IPS-18c (cell line): ENCODE data around the gene FOXK2.

Experiments
- H3K4me3 ChIP-seq: 2 replicates; pipeline ENCODE4 v1.7.0; 2013; ENCODE audit warnings: low read depth, mild to moderate bottlenecking, low read length, moderate library complexity; ENCODE audit not compliant: insufficient read depth
- H3K9me3 ChIP-seq: one replicate; pipeline ENCODE4 v1.6.1; 2013; ENCODE audit warnings: mild to moderate bottlenecking, low read length, moderate library complexity; ENCODE audit not compliant: control insufficient read depth, insufficient read depth

The FOXK2 gene

GRCh38 chr17:82603981-82604448, 84.5 kb downstream of the FOXK2 start:
- Histone ChIP-seq H3K4me3 (no peak overlapping the region), H3K9me3 (no peaks in the 10 kb centered on the region)

GRCh38 chr17:82604532-82604931, 85.0 kb downstream of the FOXK2 start:
- H3K4me3 ChIP-seq = no peak overlapping the region
- no peaks in the 10 kb centered on the region for H3K9me3 ChIP-seq

- H3K4me3 ChIP-seq = no peak overlapping the region
- H3K9me3 ChIP-seq = no peaks in the 10 kb centered on the region
These were observed 86.5 kb downstream of the FOXK2 start for GRCh38 chr17:82605939-82606600.

GRCh38 chr17:82608816-82609215, 89.3 kb downstream of the FOXK2 start:
- Histone ChIP-seq H3K9me3 (no peaks in the 10 kb centered on the region), H3K4me3 (no peak overlapping the region)

- no peak overlapping the region for H3K4me3 ChIP-seq
- no peaks in the 10 kb centered on the region for H3K9me3 ChIP-seq
These were observed 90.1 kb downstream of the FOXK2 start for GRCh38 chr17:82609655-82610054.

GRCh38 chr17:82611140-82612058, 91.9 kb downstream of the FOXK2 start:
- Histone ChIP-seq H3K4me3 (no peak overlapping the region), H3K9me3 (no peaks in the 10 kb centered on the region)

GRCh38 chr17:82613283-82614094, 94.0 kb downstream of the FOXK2 start:
- Histone ChIP-seq H3K9me3 (no peaks in the 10 kb centered on the region), H3K4me3 (no peak overlapping the region)

GRCh38 chr17:82614095-82614631, 94.6 kb downstream of the FOXK2 start:
- H3K4me3 ChIP-seq = no peak overlapping the region

GRCh38 chr17:82615084-82616020, 95.8 kb downstream of the FOXK2 start:
- H3K9me3 ChIP-seq = no peaks in the 10 kb centered on the region
- H3K4me3 ChIP-seq = no peak overlapping the region

More at GRCh38 chr17:82614095-82614631, 94.6 kb downstream of the FOXK2 start:
- no peaks in the 10 kb centered on the region for H3K9me3 ChIP-seq

- no peak overlapping the region for H3K4me3 ChIP-seq
- H3K9me3 ChIP-seq = no peaks in the 10 kb centered on the region
These were observed 96.6 kb downstream of the FOXK2 start for GRCh38 chr17:82616021-82616711.

GRCh38 chr17:82619211-82619610, 99.7 kb downstream of the FOXK2 start:
- Histone ChIP-seq H3K9me3 (no peaks in the 10 kb centered on the region), H3K4me3 (no peak overlapping the region)

- Histone ChIP-seq H3K9me3 (no peaks in the 10 kb centered on the region), H3K4me3 (no peak overlapping the region)
These were observed 100.1 kb downstream of the FOXK2 start for GRCh38 chr17:82619641-82620040.

GRCh38 chr17:82623707-82624106, 104.2 kb downstream of the FOXK2 start:
- Histone ChIP-seq H3K9me3 (no peaks in the 10 kb centered on the region), H3K4me3 (no peak overlapping the region)

- H3K9me3 ChIP-seq = no peaks in the 10 kb centered on the region
- no peak overlapping the region for H3K4me3 ChIP-seq
These were observed 107.9 kb downstream of the FOXK2 start for GRCh38 chr17:82627405-82627804.

GRCh38 chr17:82629748-82630147, 110.2 kb downstream of the FOXK2 start:
- no peaks in the 10 kb centered on the region for H3K9me3 ChIP-seq
- H3K4me3 ChIP-seq = no peak overlapping the region

- Histone ChIP-seq H3K4me3 (no peak overlapping the region), H3K9me3 (no peaks in the 10 kb centered on the region)
These were observed 110.7 kb downstream of the FOXK2 start for GRCh38 chr17:82630212-82630611.
